Fibroblast of lung (primary cell): Measurements from ENCODE around the gene BTRC.

Experiments used
- CTCF ChIP-seq, 2 donors: IDR thresholded peaks in 1 of 2; conservative IDR thresholded peaks in 1 of 2; 1 replicate in 1 of 2; 2 replicates in 1 of 2; pipeline ENCODE4 v1.5.1; 2011 to 2012; ENCODE audit warnings: low read length in 2 of 2, control low read depth in 1 of 2, inconsistent platforms in 1 of 2, low read depth in 1 of 2, mild to moderate bottlenecking in 1 of 2
- EZH2 ChIP-seq: IDR thresholded peaks from 2 replicates; pipeline ENCODE4 v1.5.1; 2012; ENCODE audit warnings: low read length, control low read depth, mild to moderate bottlenecking; ENCODE audit errors: missing control alignments

GRCh38 chr10:101356132-101356531, 2.2 kb downstream of the BTRC start:
- TF ChIP-seq CTCF (conservative IDR thresholded peaks at IDR 0.05 in 1 of 2, IDR thresholded peaks at IDR 0.05 in 1 of 2; ENCODE audit: low read depth in 1 of 2, low read length in 2 of 2) (no peak), EZH2 (no peak)
